ENCODE results near the gene CACNA1F.

GRCh38 chrX:49198540-49199314 is 34.4 kb downstream of the CACNA1F start:
- no peak for TF ChIP-seq CTCF (conservative IDR thresholded peaks at IDR 0.05; ENCODE audit: low read length)
- no peak for TF ChIP-seq EZH2phosphoT487 (IDR thresholded peaks at IDR 0.05; ENCODE audit: borderline replicate concordance)
